ELR (cell line): ENCODE measurements around the gene SLC2A13.
"Not testable (repeated sequence)": the region's sequence is repeated elsewhere in the genome, so short reads cannot be mapped to it uniquely, and the experiment has no call there.

Experiments used
- DNase-seq: peaks from one replicate; pipeline ENCODE4 v3.0.0-alpha.2; 2015; ENCODE audit warnings: low read depth

Gene SLC2A13

DNA sequence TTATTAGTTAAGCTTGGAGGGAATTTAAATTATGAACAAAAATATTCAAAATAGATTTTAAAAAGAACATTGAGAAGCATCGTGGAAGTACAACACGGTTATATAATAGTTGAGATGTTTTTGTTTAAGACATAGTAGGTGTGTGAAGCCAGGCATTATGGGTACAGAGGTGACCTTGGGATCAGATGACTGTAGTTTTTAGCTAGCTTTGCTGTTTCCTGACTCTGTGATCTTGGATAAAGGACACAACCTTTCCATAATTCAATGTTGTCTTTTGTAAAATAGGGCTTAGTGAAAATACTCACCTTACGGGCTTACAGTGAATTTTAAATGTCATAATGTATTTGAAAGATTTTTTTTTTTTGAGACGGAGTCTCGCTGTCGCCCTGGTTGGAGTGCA lies 239.7 kb downstream of the SLC2A13 start:
- no peak for DNase-seq

DNA sequence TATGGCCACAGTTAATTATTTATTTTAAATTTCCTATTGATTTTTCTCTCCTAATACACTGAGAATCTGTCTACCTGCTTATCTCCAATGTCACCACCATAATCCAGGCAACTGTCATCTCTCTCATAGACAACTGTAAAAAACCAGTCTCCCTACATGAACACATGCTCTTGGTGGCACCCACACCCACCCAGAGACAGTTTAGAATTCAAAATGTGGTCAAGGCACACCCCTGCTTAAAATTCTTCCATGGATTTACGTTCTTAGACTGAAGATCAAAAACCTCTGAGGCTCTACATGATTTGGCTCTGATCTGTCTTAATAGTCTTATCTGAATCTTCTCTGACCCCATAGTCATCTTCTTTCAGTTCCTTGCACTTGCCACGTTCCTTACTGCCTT lies 245.2 kb downstream of the SLC2A13 start:
- DNase-seq, result no peak

DNA sequence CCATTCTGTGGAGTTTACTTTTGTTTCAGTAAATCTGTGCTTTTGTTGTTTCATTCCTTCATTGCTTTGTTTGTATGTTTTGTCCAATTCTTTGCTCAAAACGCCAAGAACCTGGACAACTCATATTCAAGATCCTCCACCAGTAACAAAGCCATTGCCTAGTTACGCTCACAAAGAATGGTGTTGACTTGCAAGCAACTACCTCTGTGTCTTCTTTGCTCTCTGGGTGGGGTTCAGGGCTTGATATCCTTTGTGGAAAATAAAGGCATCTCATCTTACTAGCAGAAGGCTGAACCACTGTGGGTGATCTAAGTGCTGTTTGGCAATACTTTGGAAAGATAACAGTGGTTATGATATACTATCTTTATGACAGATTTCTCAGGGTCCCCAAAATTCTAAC lies 252.9 kb downstream of the SLC2A13 start:
- DNase-seq, result no peak

GRCh38 chr12:39852346-39852745 lies 253.5 kb downstream of the SLC2A13 start:
- DNase-seq, result no peak

GRCh38 chr12:39848218-39848617 lies 257.7 kb downstream of the SLC2A13 start:
- DNase-seq, result not testable (repeated sequence)

GRCh38 chr12:39846971-39847650 lies 258.8 kb downstream of the SLC2A13 start:
- no peak for DNase-seq

GRCh38 chr12:39846304-39846703 lies 259.6 kb downstream of the SLC2A13 start:
- no peak for DNase-seq

DNA sequence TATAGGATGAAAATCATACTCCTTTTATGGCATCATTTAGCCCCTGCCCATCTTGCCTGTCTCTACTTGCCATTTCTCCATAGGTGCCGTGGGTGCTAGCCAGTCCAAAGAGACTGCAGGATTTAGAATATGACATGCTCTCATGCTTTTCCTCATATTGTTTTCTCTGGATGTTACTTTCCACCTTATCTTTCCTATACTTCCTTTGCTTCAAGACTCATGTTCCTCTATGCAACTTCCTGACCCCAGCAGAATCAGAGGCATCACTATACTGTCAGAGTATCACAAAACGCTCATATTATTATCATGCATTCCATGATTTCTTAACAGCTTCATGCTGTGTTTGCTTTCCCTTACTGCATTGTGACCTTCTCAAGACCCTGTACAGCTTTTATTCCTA lies 265.5 kb downstream of the SLC2A13 start:
- DNase-seq, result no peak

GRCh38 chr12:39839072-39839471 lies 266.8 kb downstream of the SLC2A13 start:
- no peak for DNase-seq

GRCh38 chr12:39835517-39836489 lies 270.1 kb downstream of the SLC2A13 start:
- DNase-seq, result no peak

DNA sequence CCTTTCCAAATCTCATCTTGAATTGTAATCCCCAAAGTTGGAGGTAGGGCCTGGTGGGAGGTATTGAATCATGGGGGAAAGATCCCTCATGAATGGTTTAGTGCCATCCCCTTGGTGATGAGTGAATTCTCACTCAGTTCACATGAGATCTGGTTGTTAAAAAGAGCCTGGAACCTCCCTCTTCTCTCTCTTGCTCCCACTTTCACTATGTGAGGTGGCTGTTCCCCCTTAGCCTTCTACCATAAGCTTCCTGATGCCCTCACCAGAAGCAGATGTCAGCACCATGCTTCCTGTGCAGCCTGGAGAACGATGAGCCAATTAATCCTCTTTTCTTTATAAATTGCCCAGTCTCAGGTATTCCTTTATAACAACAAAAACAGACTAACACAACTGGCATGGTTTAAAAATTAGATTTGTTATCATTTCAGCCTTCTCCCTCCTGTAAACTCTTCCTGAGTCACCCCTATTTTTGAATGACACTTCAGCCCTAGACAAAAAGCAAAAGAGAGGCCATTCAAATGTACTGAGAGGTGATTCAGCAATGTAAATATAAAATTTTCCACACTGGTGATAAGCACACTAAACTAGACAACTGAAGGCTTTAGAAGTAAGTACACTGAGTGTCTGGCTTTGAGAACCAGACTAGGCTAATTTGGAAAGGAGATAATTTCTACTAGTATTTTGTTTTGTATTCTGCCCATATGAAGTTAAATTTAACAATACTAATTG lies 274.1 kb downstream of the SLC2A13 start:
- DNase-seq, result no peak

GRCh38 chr12:39830852-39831520 lies 274.9 kb downstream of the SLC2A13 start:
- DNase-seq, result no peak

- DNase-seq, result no peak
Measured at GRCh38 chr12:39830171-39830570, 275.7 kb downstream of the SLC2A13 start.

DNA sequence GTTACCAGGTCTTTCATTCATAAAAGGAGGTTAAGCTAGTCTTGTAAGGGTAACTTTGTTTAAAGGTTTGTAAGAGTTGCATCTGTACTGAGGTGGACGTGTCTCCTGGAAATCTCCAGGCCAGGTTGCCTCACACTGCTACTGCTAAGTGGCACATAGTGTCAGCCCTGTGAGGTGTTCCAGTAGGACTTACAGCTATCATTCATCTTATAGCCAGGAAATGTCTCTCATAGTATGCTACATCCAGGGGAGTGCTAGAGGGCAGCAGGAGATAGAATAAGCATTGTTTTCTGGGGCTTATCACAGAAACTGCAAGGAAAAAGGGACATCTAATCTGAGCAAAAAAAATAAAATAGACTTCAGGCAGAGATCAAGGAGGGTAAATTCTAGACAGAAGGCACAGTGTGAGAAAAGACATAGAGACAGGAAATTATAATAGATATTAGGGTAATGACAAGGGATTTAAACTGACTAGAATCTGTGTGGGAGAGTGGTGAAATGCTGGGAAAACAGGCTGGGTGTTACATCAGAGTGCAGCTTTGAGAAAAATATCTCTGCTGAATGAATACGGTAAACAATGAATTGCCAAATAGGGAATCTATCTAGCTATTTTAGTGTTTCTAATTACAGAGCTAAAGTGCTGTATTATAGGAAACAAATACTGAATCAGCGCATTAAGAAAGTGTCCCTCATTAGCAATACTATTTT lies 281.2 kb downstream of the SLC2A13 start:
- no peak for DNase-seq

GRCh38 chr12:39816671-39817185 lies 289.2 kb downstream of the SLC2A13 start:
- peak; percentile 9 for DNase-seq

DNA sequence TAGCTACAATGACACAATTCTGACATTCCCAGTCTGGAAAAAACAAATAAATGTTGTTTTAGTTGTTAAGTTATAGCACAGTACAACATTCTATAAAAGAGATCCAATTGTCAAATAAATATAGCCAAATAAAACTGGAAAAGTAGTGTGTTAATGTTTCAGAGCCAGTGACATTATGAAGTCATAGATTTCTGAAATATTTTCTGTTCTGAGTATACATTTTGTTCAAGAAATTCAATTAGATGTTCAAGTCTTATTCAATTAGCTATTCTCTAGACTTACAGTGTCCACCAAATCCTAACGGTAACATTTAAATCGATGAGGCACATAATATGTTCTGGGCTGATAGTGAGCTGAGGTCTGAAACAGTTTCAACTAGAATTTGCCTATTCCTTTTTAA lies 290.1 kb downstream of the SLC2A13 start:
- no peak for DNase-seq

- no peak for DNase-seq
Measured at GRCh38 chr12:39814626-39815025, 291.3 kb downstream of the SLC2A13 start.

DNA sequence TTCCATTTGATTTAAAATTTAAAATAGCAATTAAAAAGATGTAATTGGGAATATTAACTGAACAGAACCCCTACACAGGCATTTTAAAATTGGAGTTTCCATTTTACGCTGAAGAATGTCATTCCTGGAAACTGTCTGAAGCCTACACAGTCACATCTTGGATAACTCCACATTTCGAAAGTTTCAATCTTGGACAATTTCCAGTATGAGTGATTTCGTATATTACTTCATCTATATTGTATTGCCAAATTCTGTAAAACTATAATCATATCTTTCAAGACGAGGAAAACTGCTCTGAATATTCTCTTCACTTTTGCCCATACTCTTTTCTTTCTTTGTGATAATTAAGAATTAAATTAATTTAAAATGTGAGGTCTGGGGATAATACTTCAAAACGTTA lies 292.1 kb downstream of the SLC2A13 start:
- no peak for DNase-seq

DNA sequence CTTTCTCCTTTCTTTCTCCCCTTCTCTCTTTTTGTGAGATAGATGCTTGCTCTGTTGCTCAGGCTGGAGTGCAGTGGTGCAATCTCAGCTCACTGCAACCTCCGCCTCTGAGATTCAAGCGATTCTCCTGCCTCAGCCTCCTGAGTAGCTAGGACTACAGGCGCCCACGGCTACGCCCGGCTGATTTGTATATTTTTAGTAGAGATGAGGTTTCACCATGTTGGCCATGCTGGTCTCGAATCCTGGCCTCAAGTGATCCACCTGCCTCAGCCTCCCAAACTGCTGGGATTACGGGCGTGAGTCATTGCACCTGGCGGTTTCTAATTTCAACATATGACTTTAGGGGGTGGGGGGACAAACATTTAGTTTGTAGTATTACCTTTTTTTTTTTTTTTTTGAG lies 293.4 kb downstream of the SLC2A13 start:
- DNase-seq, result not testable (repeated sequence)

DNA sequence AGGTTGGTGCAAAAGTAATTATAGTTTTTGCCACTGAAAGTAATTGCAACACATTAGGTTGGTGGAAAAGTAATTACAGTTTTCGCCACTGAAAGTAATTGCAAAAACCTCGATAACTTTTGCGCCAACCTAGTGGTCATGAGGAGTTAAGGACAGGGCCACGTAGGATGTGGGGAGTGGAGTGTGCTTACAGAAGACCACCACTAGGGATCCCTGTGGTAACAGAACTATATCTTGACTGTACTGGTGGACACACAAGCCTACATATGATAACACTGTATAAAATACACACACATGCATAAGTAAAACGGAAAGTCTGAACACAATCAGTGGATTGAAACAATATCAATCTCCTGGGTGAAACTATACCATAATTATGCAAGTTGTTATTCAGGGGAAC lies 298.8 kb downstream of the SLC2A13 start:
- peak; percentile 8 for DNase-seq

DNA sequence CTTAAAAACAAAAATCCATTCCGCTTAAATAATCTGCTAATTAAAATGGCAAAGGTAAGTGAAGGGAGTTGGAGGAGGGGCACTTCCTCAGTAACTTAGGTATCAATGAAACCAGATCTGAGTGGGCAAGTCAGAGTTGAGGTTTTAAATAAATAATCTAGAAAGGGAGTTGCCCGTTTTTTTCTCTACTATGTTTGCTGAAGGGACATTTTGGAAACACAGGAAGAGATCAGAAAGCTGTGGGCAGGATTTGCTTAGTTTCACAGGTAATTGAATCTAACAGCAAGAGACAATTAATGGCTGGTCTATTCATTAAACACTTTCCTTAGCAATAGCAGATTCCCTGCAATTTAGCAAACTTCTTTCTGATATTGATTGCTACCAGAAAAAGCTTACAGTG lies 300.2 kb downstream of the SLC2A13 start:
- no peak for DNase-seq
